Measurements from ENCODE around the gene ANK3.

GRCh38 chr10:60110739-60111138, 278.9 kb downstream of the ANK3 start:
- TF ChIP-seq CTCF (IDR thresholded peaks at IDR 0.05; ENCODE audit: poor library complexity) = no peak
- no peak for TF ChIP-seq EZH2 (IDR thresholded peaks at IDR 0.05; ENCODE audit: borderline replicate concordance)
- TF ChIP-seq EZH2phosphoT487 (IDR thresholded peaks at IDR 0.05; ENCODE audit: low read depth, severe bottlenecking, unreplicated experiment) = no peak
